GM21529 (cell line): ENCODE data around the gene DCAF11.

Experiments
- ATAC-seq: cut with Tn5 transposase; IDR thresholded peaks from one replicate; pipeline ENCODE4 v1.9.1; 2021; ENCODE audit not compliant: unreplicated experiment

The DCAF11 gene

DNA sequence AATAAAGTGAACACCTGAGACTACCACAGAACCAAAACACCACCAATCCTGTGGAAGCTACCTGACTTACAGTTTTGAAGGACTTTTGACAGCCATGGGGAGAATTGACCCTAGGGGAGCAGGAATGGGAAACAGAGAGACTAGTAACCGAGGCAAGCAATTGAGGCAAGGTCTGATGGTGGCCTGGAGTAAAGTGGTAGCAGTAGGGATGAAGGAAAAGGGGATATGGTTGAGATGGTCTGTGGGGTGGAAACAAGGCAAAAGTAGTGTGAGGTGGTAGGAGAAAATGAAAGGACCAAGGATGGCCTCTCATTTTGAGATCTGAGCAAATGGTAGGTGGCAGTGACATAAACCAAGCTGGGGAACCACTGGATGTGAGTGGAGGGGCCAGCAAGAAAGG, 42.3 kb downstream of the DCAF11 start:
- no peak for ATAC-seq

DNA sequence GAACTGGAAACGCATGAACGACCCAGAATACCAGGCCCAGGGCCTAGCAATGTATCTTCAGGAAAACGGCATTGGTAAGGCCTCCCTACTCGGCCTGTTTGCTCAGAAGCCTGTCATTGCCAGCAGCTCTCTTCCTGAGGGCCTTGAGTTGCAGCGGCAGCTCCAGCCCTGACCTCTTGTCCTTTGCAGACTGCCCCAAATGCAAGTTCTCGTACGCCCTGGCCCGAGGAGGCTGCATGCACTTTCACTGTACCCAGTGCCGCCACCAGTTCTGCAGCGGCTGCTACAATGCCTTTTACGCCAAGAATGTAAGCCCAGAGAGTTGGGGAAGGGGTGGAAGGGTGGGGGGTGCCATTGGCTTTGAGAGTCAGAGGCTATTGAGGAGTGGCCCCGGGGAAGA, 42.8 kb downstream of the DCAF11 start:
- no peak for ATAC-seq

DNA sequence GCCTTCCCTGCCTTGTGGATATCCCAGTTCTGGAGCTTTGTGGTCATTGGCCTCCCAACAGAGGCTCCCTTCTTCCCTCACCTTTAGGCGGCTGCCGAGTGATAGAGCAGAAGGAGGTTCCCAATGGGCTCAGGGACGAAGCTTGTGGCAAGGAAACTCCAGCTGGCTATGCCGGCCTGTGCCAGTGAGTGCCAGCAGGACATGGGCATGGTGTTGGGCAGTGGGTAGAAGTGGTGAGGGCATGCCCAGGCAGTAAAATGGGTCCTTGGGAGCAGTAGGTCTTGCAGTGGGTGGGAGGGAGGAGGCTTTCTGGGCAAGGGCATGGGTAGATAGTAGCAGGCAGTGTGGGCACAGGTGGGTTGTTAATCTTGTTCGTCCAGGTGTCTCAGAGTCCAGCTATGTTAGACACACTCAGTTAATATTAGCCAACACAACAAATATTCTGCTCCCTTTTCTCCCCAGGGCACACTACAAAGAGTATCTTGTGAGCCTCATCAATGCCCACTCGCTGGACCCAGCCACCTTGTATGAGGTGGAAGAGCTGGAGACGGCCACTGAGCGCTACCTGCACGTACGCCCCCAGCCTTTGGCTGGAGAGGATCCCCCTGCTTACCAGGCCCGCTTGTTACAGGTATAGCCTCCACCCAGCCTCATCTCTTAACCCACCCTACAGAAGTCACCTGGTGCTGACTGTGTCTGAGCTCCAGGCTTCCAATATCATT, 45.4 kb downstream of the DCAF11 start:
- ATAC-seq, result no peak

GRCh38 chr14:24160499-24160849, 45.9 kb downstream of the DCAF11 start:
- ATAC-seq, result no peak

DNA sequence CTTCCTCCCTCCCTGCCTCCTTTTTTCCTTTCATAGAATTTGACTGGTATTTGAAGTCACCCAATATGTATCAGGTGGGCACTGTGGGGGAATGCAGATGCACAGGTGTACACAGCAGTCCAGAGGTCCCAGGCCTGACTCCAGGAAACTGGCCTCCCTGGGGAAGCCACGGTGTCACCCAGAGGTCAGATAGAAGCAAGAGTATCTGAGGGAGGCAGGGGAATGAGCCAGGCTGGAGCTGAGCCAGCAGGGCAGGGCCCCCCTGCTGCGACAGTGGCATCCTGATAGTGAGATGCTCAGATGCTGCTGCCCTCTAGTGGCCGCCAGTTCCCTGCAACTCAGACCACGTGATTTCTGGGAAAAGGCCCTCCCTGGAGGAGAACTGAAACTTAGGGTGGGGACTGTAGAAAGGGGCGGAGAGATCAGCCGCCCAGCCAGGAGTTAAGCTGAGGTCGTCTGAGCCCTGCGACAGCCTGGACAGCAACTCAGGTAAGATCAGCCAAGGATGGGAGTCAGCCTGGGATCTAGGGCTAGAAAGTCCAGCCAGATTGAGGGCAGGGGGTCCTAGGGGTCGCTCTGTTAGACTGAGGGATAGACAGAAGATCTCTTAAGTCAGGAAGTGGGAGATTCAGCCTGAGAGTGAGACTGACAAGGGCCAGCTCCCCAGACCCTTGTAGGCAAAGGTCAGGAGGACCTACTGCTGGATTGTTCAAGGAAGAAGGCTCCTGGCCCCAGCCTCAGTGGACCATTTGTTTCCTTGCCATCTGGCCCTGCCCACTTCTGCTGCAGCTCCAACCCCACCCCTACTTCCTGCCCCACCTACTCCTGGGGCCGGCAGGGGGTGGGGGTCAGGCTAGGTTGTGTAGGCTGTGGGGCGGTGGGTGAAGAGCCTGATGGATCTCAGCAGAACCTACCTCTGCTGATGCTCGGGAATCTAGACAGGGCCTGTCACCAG, 46.5 kb downstream of the DCAF11 start, which contains the start of gene IRF9:
Gene IRF9 (plus strand): TSS at position 416 of the 955 bp plus-strand sequence. CDS start 880 bp downstream, outside the sequence.
- peak; percentile 83 for ATAC-seq

GRCh38 chr14:24162093-24162492, 47.5 kb downstream of the DCAF11 start:
- ATAC-seq, result no peak

GRCh38 chr14:24164518-24164991, 50.0 kb downstream of the DCAF11 start:
- ATAC-seq, result no peak

- ATAC-seq, result no peak
Measured at GRCh38 chr14:24165785-24166184, 51.2 kb downstream of the DCAF11 start.

- no peak for ATAC-seq
Measured at GRCh38 chr14:24167469-24168114, 53.0 kb downstream of the DCAF11 start.

DNA sequence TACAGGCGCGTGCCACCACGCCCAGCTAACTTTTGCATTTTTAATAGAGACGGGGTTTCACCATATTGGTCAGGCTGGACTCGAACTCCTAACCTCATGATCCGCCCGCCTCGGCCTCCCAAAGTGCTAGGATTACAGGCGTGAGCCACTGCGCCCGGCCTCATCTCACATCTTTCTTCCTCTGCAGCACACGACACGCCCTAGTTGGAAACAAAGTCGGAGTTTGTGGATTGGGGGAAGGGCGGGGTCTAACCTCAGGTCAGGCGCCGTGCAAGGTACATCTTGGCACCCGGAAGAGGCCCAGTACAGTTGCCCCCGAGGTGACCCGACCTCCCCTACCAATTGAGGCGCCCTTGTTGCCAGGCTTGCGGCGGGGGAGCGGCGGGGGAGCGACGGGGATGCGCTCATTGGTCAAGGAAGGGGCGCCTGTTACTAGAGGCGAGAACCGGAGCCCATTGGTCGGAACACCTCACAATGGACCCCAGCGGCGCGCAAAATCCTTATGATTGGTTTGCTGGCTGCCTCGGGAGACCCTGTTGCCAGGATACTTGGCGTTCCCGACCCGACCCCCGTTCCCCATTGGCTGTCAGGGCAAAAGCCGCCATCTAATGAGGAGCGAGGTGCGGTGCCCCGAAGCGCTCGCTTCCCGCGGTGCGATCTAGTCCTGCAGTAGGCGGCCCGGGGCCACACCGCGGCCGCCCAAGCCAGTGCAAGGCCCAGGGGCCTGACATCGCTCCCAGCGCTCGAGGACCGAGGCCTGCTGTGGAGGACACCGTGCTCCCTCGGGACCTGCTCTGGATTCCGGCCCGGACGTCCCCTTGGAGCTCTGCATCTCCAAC, 57.1 kb downstream of the DCAF11 start, which contains the start of gene REC8:
Gene REC8 (plus strand): TSS at position 659 of the 839 bp plus-strand sequence. CDS start 473 bp downstream, outside the sequence.
- ATAC-seq, result peak; percentile 86

GRCh38 chr14:24172261-24172860, 57.8 kb downstream of the DCAF11 start:
- ATAC-seq, result no peak

DNA sequence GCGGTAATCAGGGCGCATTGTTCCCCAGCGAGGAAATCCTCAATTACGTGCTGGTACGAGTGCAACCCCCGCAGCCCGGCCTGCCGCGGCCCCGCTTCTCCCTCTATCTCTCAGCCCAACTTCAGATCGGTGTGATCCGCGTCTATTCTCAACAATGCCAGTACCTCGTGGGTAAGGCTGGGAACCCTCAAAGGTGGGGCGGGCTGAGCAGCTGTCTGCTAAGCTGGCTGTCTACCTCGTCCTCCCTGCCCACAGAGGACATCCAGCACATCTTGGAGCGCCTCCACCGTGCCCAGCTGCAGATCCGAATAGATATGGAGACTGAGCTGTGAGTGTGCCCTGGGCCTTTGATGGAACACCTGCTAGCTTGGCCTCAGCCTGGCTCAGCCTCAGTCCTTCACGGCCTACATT, 58.3 kb downstream of the DCAF11 start:
- ATAC-seq, result no peak
